Colonic mucosa (tissue), 4 donors: ENCODE data around the gene AZIN2. TPM values are rescaled to one million over a fixed set of nuclear protein-coding genes. Genes with fewer than 3 reads are reported as not detected.

Experiments used
- DNase-seq: peaks from one replicate; pipeline ENCODE4 v3.0.0-alpha.2; 2020
- H3K27ac ChIP-seq: fragments of 200-600 bp; one replicate; pipeline ENCODE4 v1.8.0; 2021
- H3K27me3 ChIP-seq: fragments of 200-600 bp; one replicate; pipeline ENCODE4 v1.8.0; 2021
- H3K36me3 ChIP-seq: fragments of 200-600 bp; one replicate; pipeline ENCODE4 v1.8.0; 2021
- H3K4me1 ChIP-seq: fragments of 200-600 bp; one replicate; pipeline ENCODE4 v1.8.0; 2021; ENCODE audit warnings: mild to moderate bottlenecking
- H3K4me3 ChIP-seq: fragments of 200-600 bp; one replicate; pipeline ENCODE4 v1.8.0; 2021
- H3K9ac ChIP-seq, 2 donors: one replicate each; pipeline ENCODE4 v1.7.0; 2013; ENCODE audit warnings: control low read depth in 2 of 2, low read depth in 2 of 2, low read length in 2 of 2
- H3K9me3 ChIP-seq: fragments of 200-600 bp; one replicate; pipeline ENCODE4 v1.8.0; 2021
- CTCF ChIP-seq: fragments of 200-600 bp; IDR thresholded peaks from one replicate; pipeline ENCODE4 v1.8.0; 2022; ENCODE audit warnings: antibody characterized with exemption, mild to moderate bottlenecking
- intact Hi-C: fragments of 100-400 bp; cut with DNase I; formaldehyde crosslinking; loops from one replicate; pipeline ENCODE4 v1.14.1; 2022
- total RNA-seq, 2 donors: library from RNA; stranded (reverse); fragmentation: NEBNext Ultra II Directional in 1 of 2; extraction: Animal tissue kit (Norgen Biotek cat#: 25700) in 1 of 2; gene quantifications; one replicate each; pipeline ENCODE4 v1.2.1, GENCODE V29; 2021
- donor health status: healthy.
- donor health status: DM: no; HTN: no; CAD: no.
- donor health status: DM: no; HTN: no; CAD: no.

AZIN2 gene
- total RNA-seq, 2 donors from 2014 or later = 10.2 to 21.4 TPM

GRCh38 chr1:33165209-33165608 lies 84.3 kb downstream of the AZIN2 start:
- Histone ChIP-seq H3K27me3 (no peaks in the 10 kb centered on the region), H3K9ac (no peak overlapping the region), H3K27ac (no peak overlapping the region), H3K4me3 (no peak overlapping the region), H3K36me3 (no peaks in the 10 kb centered on the region), H3K9me3 (no peaks in the 10 kb centered on the region), H3K4me1 (no peaks in the 10 kb centered on the region)
- no peak for TF ChIP-seq CTCF
- intact Hi-C loops = no loop called here
- DNase-seq = no peak

- Histone ChIP-seq H3K9me3 (no peaks in the 10 kb centered on the region), H3K4me1 (no peaks in the 10 kb centered on the region), H3K27me3 (no peaks in the 10 kb centered on the region), H3K36me3 (no peaks in the 10 kb centered on the region), H3K4me3 (no peak overlapping the region), H3K27ac (no peak overlapping the region), H3K9ac (no peak overlapping the region)
- intact Hi-C loops = no loop called here
- TF ChIP-seq CTCF = no peak
- DNase-seq = no peak
Measured at GRCh38 chr1:33165809-33166208, 84.9 kb downstream of the AZIN2 start.

- no peak for DNase-seq
- Histone ChIP-seq H3K36me3 (no peaks in the 10 kb centered on the region), H3K9ac (no peak overlapping the region), H3K9me3 (no peaks in the 10 kb centered on the region), H3K4me1 (no peaks in the 10 kb centered on the region), H3K27me3 (no peaks in the 10 kb centered on the region), H3K4me3 (no peak overlapping the region), H3K27ac (no peak overlapping the region)
- TF ChIP-seq CTCF = no peak
- intact Hi-C loops = no loop called here
Measured at GRCh38 chr1:33167650-33168447, 86.9 kb downstream of the AZIN2 start.

GRCh38 chr1:33168556-33169289 lies 87.8 kb downstream of the AZIN2 start:
- Histone ChIP-seq H3K4me1 (no peaks in the 10 kb centered on the region), H3K27ac (no peak overlapping the region), H3K27me3 (no peaks in the 10 kb centered on the region), H3K9ac (no peak overlapping the region), H3K4me3 (no peak overlapping the region), H3K36me3 (no peaks in the 10 kb centered on the region), H3K9me3 (no peaks in the 10 kb centered on the region)
- intact Hi-C loops = no loop called here
- no peak for DNase-seq
- no peak for TF ChIP-seq CTCF

- Histone ChIP-seq H3K4me3 (no peak overlapping the region), H3K27me3 (no peaks in the 10 kb centered on the region), H3K9me3 (no peaks in the 10 kb centered on the region), H3K4me1 (no peaks in the 10 kb centered on the region), H3K9ac (no peak overlapping the region), H3K36me3 (no peaks in the 10 kb centered on the region), H3K27ac (no peak overlapping the region)
- DNase-seq = no peak
- intact Hi-C loops = no loop called here
- no peak for TF ChIP-seq CTCF
Measured at GRCh38 chr1:33169290-33170055, 88.5 kb downstream of the AZIN2 start.
